SU-DHL-6 (cell line): ENCODE results near the gene PRXL2B.

ENCODE experiments used
- H2AFZ ChIP-seq: fragments of 200-600 bp; sonication (generic); 2 replicates; pipeline ENCODE4 v1.6.1; 2014; ENCODE audit warnings: low read depth, mild to moderate bottlenecking, moderate library complexity, mixed read lengths, antibody characterized with exemption, low read length; ENCODE audit not compliant: severe bottlenecking
- H3F3A ChIP-seq: fragments of 200-600 bp; shearing (Covaris generic); 2 replicates; pipeline ENCODE4 v1.6.0; 2016; ENCODE audit warnings: antibody characterized with exemption, mild to moderate bottlenecking; ENCODE audit not compliant: insufficient read depth
- H3K27ac ChIP-seq: fragments of 200-600 bp; sonication (generic); 2 replicates; pipeline ENCODE4 v1.5.1; 2016; ENCODE audit warnings: low read depth, mild to moderate bottlenecking, low read length, moderate library complexity, mixed read lengths
- H3K27me3 ChIP-seq: fragments of 200-600 bp; sonication (generic), shearing (Covaris generic); 2 replicates; pipeline ENCODE4 v1.6.0; 2014; ENCODE audit warnings: mild to moderate bottlenecking, low read length
- H3K36me3 ChIP-seq: fragments of 200-600 bp; sonication (generic); 2 replicates; pipeline ENCODE4 v1.6.1; 2014; ENCODE audit warnings: mild to moderate bottlenecking, low read length, mixed read lengths
- H3K4me2 ChIP-seq: fragments of 300-600, 200-600 bp; shearing (Covaris generic), sonication (generic); 2 replicates; pipeline ENCODE4 v1.6.0; 2014; ENCODE audit warnings: low read length, low read depth, mild to moderate bottlenecking; ENCODE audit not compliant: poor library complexity, severe bottlenecking
- H3K4me3 ChIP-seq: fragments of 200-600 bp; sonication (generic); 2 replicates; pipeline ENCODE4 v1.5.1; 2014; ENCODE audit warnings: antibody characterized with exemption, low read length, mild to moderate bottlenecking, mixed read lengths; ENCODE audit not compliant: insufficient read depth, poor library complexity, severe bottlenecking
- H3K79me2 ChIP-seq: fragments of 200-600 bp; sonication (generic); 2 replicates; pipeline ENCODE4 v1.6.1; 2014; ENCODE audit warnings: mild to moderate bottlenecking, low read length, moderate library complexity; ENCODE audit not compliant: insufficient read depth
- H3K9ac ChIP-seq: fragments of 200-600 bp; sonication (generic); 2 replicates; pipeline ENCODE4 v1.7.0; 2014; ENCODE audit warnings: mild to moderate bottlenecking, low read length
- H3K9me2 ChIP-seq: fragments of 200-600 bp; sonication (generic); replicated peaks from 2 replicates; pipeline ENCODE4 v1.6.1; 2014; ENCODE audit warnings: low read length; ENCODE audit not compliant: insufficient read depth
- H3K9me3 ChIP-seq: fragments of 200-600 bp; sonication (generic); 2 replicates; pipeline ENCODE4 v1.6.1; 2014; ENCODE audit warnings: low read length, mixed read lengths; ENCODE audit not compliant: insufficient read depth
- H4K20me1 ChIP-seq: fragments of 200-600 bp; sonication (generic); 2 replicates; pipeline ENCODE4 v1.6.1; 2014; ENCODE audit warnings: low read depth, mild to moderate bottlenecking, antibody characterized with exemption, low read length, moderate library complexity, mixed read lengths
- EZH2phosphoT487 ChIP-seq: fragments of 200-600 bp; sonication (generic), shearing (Covaris generic); conservative IDR thresholded peaks from 2 replicates; pipeline ENCODE4 v1.6.1; 2018; ENCODE audit warnings: mild to moderate bottlenecking, antibody characterized with exemption, low read length, moderate library complexity, mixed read lengths
- TF ChIP-seq, protein P1 (sequence below): fragments of 200-600 bp; sonication (generic); IDR thresholded peaks from one replicate; pipeline ENCODE4 v1.5.1; 2017; ENCODE audit warnings: antibody characterized with exemption, mild to moderate bottlenecking, low read length, moderate library complexity; ENCODE audit not compliant: insufficient read depth, poor library complexity, severe bottlenecking

Gene PRXL2B

DNA sequence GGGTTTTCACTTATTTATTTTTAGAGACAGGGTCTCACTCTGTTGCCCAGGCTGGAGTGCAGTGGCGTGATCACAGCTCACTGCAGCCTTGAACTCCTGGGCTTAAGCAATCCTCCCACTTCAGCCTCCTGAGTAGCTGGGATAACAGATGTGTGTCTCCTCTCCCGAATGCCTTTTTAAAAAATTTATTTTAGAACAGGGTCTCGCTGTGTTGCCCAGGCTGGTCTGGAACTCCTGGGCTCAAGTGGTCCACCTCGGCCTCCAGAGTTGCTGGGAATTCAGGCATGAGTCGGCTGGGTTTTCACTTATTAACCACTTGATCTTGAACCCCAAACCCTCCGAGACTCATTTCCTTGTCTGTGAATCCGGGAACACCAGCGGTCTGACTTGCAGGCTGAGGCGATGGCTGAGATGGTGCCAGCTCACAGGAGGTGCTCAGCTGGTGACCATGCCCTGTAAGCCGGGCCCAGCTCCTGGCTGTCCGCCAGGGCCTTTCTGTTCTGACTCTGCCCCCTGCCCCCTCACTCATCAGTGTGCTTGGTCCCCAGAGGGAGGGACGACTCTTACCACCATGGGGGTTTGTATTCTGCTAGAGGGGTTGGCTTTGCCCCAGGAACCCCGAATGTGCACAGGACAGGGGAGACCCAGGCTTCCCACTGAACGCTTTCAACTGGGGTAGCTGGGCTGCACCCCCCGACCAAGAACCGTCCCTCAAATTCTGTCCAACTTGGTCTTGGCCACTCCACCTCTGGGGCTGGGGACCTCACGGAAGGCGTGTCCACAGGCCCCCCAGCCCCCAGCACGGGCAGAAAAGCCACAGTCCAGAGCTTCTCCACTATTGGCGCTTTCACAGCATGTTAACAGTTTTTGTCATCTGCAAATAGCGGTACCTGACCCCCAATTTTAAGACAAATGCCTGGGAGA lies 23.7 kb downstream of the PRXL2B start:
- no peak overlapping the region for H2AFZ ChIP-seq
- no peaks in the 10 kb centered on the region for H3K9me3 ChIP-seq
- no peak overlapping the region for H3K4me2 ChIP-seq
- no peaks in the 10 kb centered on the region for H3K9me2 ChIP-seq
- no peak for TF ChIP-seq EZH2phosphoT487
- TF ChIP-seq, protein P1, sequence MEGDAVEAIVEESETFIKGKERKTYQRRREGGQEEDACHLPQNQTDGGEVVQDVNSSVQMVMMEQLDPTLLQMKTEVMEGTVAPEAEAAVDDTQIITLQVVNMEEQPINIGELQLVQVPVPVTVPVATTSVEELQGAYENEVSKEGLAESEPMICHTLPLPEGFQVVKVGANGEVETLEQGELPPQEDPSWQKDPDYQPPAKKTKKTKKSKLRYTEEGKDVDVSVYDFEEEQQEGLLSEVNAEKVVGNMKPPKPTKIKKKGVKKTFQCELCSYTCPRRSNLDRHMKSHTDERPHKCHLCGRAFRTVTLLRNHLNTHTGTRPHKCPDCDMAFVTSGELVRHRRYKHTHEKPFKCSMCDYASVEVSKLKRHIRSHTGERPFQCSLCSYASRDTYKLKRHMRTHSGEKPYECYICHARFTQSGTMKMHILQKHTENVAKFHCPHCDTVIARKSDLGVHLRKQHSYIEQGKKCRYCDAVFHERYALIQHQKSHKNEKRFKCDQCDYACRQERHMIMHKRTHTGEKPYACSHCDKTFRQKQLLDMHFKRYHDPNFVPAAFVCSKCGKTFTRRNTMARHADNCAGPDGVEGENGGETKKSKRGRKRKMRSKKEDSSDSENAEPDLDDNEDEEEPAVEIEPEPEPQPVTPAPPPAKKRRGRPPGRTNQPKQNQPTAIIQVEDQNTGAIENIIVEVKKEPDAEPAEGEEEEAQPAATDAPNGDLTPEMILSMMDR, result no peak
- H3K79me2 ChIP-seq, result no peaks in the 10 kb centered on the region
- H3K27ac ChIP-seq, result no peak overlapping the region
- H3F3A ChIP-seq, result no peaks in the 10 kb centered on the region
- H3K4me3 ChIP-seq, result no peak overlapping the region
- H3K27me3 ChIP-seq, result no peaks in the 10 kb centered on the region
- H3K36me3 ChIP-seq, result no peaks in the 10 kb centered on the region
- no peak overlapping the region for H3K9ac ChIP-seq
- H4K20me1 ChIP-seq, result no peaks in the 10 kb centered on the region

DNA sequence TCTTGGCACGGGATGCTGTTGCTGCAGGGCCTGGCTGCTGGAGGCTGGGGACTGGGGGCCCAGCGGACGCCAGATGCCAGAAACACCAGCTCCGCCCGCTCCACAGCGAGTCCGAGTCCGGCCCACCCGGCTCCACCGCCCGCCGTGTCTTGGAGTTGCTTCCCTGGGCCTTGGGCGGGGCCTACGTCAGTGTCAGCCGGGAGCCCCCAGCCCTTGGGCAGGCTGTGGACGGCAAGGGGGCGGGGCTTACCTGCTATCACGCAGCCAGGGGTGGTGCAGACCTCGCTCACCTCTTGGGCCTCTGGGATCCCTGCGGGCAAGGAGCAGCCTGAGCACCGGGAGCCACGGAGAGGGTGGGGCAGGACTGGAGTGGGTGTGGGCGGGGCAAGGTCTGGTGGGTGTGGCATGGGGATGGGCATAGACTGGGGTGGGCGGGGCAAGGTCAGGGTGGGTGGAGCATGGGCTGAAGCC lies 24.5 kb downstream of the PRXL2B start:
- no peak for TF ChIP-seq EZH2phosphoT487
- TF ChIP-seq, protein P1, result no peak
- Histone ChIP-seq H3K9ac (no peak overlapping the region), H3K79me2 (no peaks in the 10 kb centered on the region), H3K27me3 (no peaks in the 10 kb centered on the region), H3K9me2 (no peaks in the 10 kb centered on the region), H3K36me3 (no peaks in the 10 kb centered on the region), H2AFZ (no peak overlapping the region), H3K4me2 (no peak overlapping the region), H3K4me3 (no peak overlapping the region), H3K9me3 (no peaks in the 10 kb centered on the region), H3K27ac (no peak overlapping the region), H3F3A (no peaks in the 10 kb centered on the region), H4K20me1 (no peaks in the 10 kb centered on the region)

DNA sequence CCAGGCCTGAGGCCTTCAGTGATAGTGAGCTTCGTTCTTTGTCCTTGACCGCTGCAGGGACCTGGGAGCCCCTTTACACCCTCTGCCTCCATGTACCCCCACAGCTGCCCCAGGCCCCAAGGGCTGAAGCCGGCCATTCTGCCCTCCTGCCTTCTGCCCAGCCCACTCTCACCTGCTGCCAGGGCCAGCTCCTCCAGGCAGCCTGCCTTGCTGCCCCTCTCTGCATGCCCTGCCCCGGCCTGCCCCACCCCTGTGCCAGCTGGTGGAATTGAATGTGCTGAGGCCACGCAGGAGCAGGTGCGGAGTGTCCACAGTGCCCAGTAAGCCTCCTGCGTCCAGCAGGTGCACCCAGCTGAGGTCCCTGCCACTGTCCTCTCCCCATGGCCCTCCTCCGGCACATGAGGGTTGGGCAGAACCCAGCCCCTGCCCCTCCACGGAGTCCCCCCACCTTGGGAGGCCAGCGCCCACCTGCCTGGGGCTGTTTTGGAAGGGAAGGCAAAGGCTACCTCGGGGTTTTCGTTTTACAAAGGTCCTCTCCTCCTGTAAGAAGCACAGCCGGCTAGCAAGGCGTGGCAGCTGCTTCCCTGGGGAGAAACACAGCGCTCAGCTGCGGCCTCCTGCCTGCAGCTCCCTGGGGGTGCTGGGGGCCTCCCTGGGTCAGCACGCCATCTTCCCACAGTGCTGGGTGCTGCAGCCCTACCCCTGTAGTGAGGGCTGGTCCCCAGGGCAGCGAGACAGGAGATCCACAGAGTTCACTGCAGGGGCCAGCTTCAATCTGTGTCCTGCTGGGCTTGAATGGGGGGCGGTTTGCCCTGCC lies 25.3 kb downstream of the PRXL2B start:
- Histone ChIP-seq H3K27ac (no peak overlapping the region), H3K79me2 (no peaks in the 10 kb centered on the region), H3K9me3 (no peaks in the 10 kb centered on the region), H2AFZ (no peak overlapping the region), H3K9ac (no peak overlapping the region), H3K27me3 (no peaks in the 10 kb centered on the region), H3K4me3 (no peak overlapping the region), H3K36me3 (no peaks in the 10 kb centered on the region), H4K20me1 (no peaks in the 10 kb centered on the region), H3K9me2 (no peaks in the 10 kb centered on the region), H3K4me2 (no peak overlapping the region), H3F3A (no peaks in the 10 kb centered on the region)
- TF ChIP-seq, protein P1, result no peak
- no peak for TF ChIP-seq EZH2phosphoT487
